Hepatocyte (in vitro differentiated cells): ENCODE results near the gene FADD.

ENCODE experiments used
- CTCF ChIP-seq: fragments of 200-600 bp; sonication (generic); IDR thresholded peaks from 2 replicates; pipeline ENCODE4 v1.5.1; 2016; ENCODE audit warnings: antibody characterized with exemption, mild to moderate bottlenecking; ENCODE audit not compliant: poor library complexity
- EZH2 ChIP-seq: fragments of 200-600 bp; sonication (generic); IDR thresholded peaks from 2 replicates; pipeline ENCODE4 v1.6.1; 2016; ENCODE audit warnings: antibody characterized with exemption, mild to moderate bottlenecking, borderline replicate concordance

GRCh38 chr11:70230840-70231710 lies 28.0 kb downstream of the FADD start:
- TF ChIP-seq CTCF (no peak), EZH2 (no peak)
